Measurements from ENCODE around the gene LY6G5B.

The LY6G5B gene

GRCh38 chr6:31677955-31678354 is 8.2 kb downstream of the LY6G5B start:
- Histone ChIP-seq H3K4me2 (ENCODE audit: insufficient read depth, low read length) (no peak overlapping the region), H3K4me1 (ENCODE audit: insufficient read depth, low read length) (no peaks in the 10 kb centered on the region), H3K4me3 (ENCODE audit: low read depth in 1 of 2, low read length in 2 of 2) (no peak overlapping the region), H3K36me3 (ENCODE audit: insufficient read depth, low read length) (peaks cover 5% of the 10 kb centered on the region; the same call in 1 of the 2 replicates), H3K27ac (ENCODE audit: low read length) (no peak overlapping the region), H4K20me1 (ENCODE audit: insufficient read depth, low read length) (no peaks in the 10 kb centered on the region), H3K9ac (ENCODE audit: low read depth, low read length) (no peak overlapping the region), H3K9me3 (ENCODE audit: insufficient read depth, low read length, severe bottlenecking) (no peaks in the 10 kb centered on the region), H3K27me3 (ENCODE audit: insufficient read depth, low read length, poor library complexity) (no peaks in the 10 kb centered on the region), H3K79me2 (ENCODE audit: insufficient read depth, low read length) (no peaks in the 10 kb centered on the region), H2AFZ (ENCODE audit: low read depth, low read length) (no peak overlapping the region)
- no peak for ATAC-seq (ENCODE audit: insufficient read depth, low read depth)
- no peak for TF ChIP-seq EZH2 (IDR thresholded peaks at IDR 0.05; ENCODE audit: borderline replicate concordance, low read depth, low read length, severe bottlenecking)
- TF ChIP-seq CTCF (IDR thresholded peaks at IDR 0.05; ENCODE audit: borderline replicate concordance, extremely low read depth, low read length, poor library complexity, severe bottlenecking): no peak
- DNase-seq: no peak

- TF ChIP-seq CTCF (IDR thresholded peaks at IDR 0.05; ENCODE audit: borderline replicate concordance, extremely low read depth, low read length, poor library complexity, severe bottlenecking) (peak; percentile 56), EZH2 (IDR thresholded peaks at IDR 0.05; ENCODE audit: borderline replicate concordance, low read depth, low read length, severe bottlenecking) (no peak)
- ATAC-seq (ENCODE audit: insufficient read depth, low read depth): no peak
- Histone ChIP-seq H3K36me3 (ENCODE audit: insufficient read depth, low read length) (peaks cover 6% of the 10 kb centered on the region; the same call in 1 of the 2 replicates), H4K20me1 (ENCODE audit: insufficient read depth, low read length) (no peaks in the 10 kb centered on the region), H3K9me3 (ENCODE audit: insufficient read depth, low read length, severe bottlenecking) (no peaks in the 10 kb centered on the region), H3K27me3 (ENCODE audit: insufficient read depth, low read length, poor library complexity) (no peaks in the 10 kb centered on the region), H3K4me1 (ENCODE audit: insufficient read depth, low read length) (no peaks in the 10 kb centered on the region), H3K27ac (ENCODE audit: low read length) (no peak within 1 kb of the TSS), H3K4me2 (ENCODE audit: insufficient read depth, low read length) (no peak within 1 kb of the TSS), H3K79me2 (ENCODE audit: insufficient read depth, low read length) (no peaks in the 10 kb centered on the region), H2AFZ (ENCODE audit: low read depth, low read length) (no peak within 1 kb of the TSS), H3K4me3 (ENCODE audit: low read depth in 1 of 2, low read length in 2 of 2) (no peak within 1 kb of the TSS), H3K9ac (ENCODE audit: low read depth, low read length) (no peak within 1 kb of the TSS)
- peak; percentile 33 for DNase-seq
Observed at GRCh38 chr6:31680226-31681134, 10.7 kb downstream of the LY6G5B start, which contains the start of gene LY6G5C. Gene LY6G5C (minus strand): TSS chr6:31681067. CDS start chr6:31680373, 694 bp downstream.

GRCh38 chr6:31681135-31681671 is 11.4 kb downstream of the LY6G5B start:
- Histone ChIP-seq H3K27me3 (ENCODE audit: insufficient read depth, low read length, poor library complexity) (no peaks in the 10 kb centered on the region), H3K36me3 (ENCODE audit: insufficient read depth, low read length) (peaks cover 7% of the 10 kb centered on the region; the same call in 1 of the 2 replicates), H3K9ac (ENCODE audit: low read depth, low read length) (no peak overlapping the region), H3K4me1 (ENCODE audit: insufficient read depth, low read length) (no peaks in the 10 kb centered on the region), H3K79me2 (ENCODE audit: insufficient read depth, low read length) (no peaks in the 10 kb centered on the region), H3K4me3 (ENCODE audit: low read depth in 1 of 2, low read length in 2 of 2) (no peak overlapping the region), H3K4me2 (ENCODE audit: insufficient read depth, low read length) (no peak overlapping the region), H3K9me3 (ENCODE audit: insufficient read depth, low read length, severe bottlenecking) (no peaks in the 10 kb centered on the region), H2AFZ (ENCODE audit: low read depth, low read length) (no peak overlapping the region), H3K27ac (ENCODE audit: low read length) (no peak overlapping the region), H4K20me1 (ENCODE audit: insufficient read depth, low read length) (no peaks in the 10 kb centered on the region)
- TF ChIP-seq EZH2 (IDR thresholded peaks at IDR 0.05; ENCODE audit: borderline replicate concordance, low read depth, low read length, severe bottlenecking): no peak
- TF ChIP-seq CTCF (IDR thresholded peaks at IDR 0.05; ENCODE audit: borderline replicate concordance, extremely low read depth, low read length, poor library complexity, severe bottlenecking): no peak
- ATAC-seq (ENCODE audit: insufficient read depth, low read depth) (no peak), DNase-seq (no peak)

Data from DND-41 (cell line).